ENCODE data around the gene CACNA2D4.
A peak's percentile ranks its signal among the peaks of the same experiment; 100 is the strongest.

The CACNA2D4 gene

DNA sequence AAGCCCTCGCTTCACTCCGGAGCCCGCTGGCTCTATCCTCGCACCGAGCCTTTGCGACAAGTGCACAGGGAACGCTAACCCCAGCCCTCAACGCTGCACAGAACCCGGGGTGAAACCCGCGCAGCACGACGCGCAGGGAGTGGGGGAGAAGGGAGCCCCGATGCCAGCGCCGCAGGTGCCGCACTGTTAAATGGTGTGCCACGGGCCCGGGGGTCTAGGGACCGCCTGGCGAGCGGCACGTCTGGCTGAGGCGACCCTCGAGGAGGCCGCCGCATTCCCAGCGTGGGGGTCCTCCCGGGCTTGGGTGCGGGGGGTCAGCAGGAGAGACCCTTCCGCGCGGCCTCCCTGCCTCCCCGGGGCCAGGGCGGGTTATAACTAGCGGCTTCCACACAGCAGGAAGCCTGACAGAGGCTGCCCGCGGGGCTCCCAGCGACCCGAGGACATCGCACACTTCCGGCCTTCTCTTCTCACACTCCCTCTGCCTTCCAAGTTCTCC is 121.9 kb downstream of the CACNA2D4 start:
- H3K27ac ChIP-seq (ENCODE audit: low read depth, low read length) = no peak overlapping the region
- H3K9ac ChIP-seq (ENCODE audit: low read length) = peak overlapping the region; percentile 19
- H3K27me3 ChIP-seq (ENCODE audit: control insufficient read depth, insufficient read depth, low read length) = peaks cover 4% of the 10 kb centered on the region; the same call in 1 of the 2 replicates
- H3K36me3 ChIP-seq (ENCODE audit: control insufficient read depth, insufficient read depth, low read length) = no peaks in the 10 kb centered on the region
- no peaks in the 10 kb centered on the region for H3K9me3 ChIP-seq (ENCODE audit: control insufficient read depth, insufficient read depth, low read depth, low read length)
- peak overlapping the region; percentile 48 for H3K4me3 ChIP-seq (ENCODE audit: low read depth, low read length)
- peaks cover 21% of the 10 kb centered on the region for H3K4me1 ChIP-seq (ENCODE audit: control insufficient read depth, insufficient read depth, low read length)

DNA sequence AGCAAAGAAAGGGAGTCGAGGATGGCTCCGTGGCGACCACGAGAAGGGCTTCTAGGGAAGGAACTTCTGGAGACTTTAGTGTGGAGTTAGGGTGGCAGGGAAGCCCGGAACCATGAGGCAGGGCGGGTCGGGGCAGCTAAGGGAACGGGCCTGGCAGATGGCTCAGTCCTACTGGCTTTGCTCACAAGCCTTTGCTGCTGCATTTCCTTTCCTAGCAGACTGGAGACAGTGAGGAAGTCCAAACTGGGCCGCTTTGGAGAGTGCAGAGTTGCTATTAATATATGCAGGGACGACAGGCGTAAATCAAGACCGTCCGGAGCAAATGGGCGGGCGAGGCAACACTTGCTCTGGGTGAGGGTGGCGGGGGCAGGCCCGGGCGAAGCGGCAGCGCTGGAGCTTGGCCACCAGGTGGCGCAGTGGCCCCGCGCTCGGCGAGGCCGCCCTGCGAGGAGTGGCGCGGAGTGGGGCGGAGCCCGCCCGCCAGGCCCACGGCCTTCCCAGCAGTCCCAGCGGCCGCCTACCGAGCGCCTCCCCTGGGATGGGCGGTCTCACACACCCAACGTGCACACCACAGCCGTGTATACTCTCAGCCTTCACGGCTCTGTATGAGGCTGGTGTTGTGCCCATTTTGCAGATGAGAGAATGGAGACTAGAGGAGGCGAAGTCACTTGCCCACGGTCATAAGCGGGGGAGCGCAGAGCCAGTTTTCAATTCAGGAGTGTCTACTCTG is 122.5 kb downstream of the CACNA2D4 start:
- no peak overlapping the region for H3K27ac ChIP-seq (ENCODE audit: low read depth, low read length)
- no peaks in the 10 kb centered on the region for H3K36me3 ChIP-seq (ENCODE audit: control insufficient read depth, insufficient read depth, low read length)
- H3K4me3 ChIP-seq (ENCODE audit: low read depth, low read length) = peak overlapping the region; percentile 48
- H3K27me3 ChIP-seq (ENCODE audit: control insufficient read depth, insufficient read depth, low read length) = peaks cover 4% of the 10 kb centered on the region; the same call in 1 of the 2 replicates
- H3K4me1 ChIP-seq (ENCODE audit: control insufficient read depth, insufficient read depth, low read length) = peaks cover 21% of the 10 kb centered on the region
- no peaks in the 10 kb centered on the region for H3K9me3 ChIP-seq (ENCODE audit: control insufficient read depth, insufficient read depth, low read depth, low read length)
- H3K9ac ChIP-seq (ENCODE audit: low read length) = peak overlapping the region; percentile 19

DNA sequence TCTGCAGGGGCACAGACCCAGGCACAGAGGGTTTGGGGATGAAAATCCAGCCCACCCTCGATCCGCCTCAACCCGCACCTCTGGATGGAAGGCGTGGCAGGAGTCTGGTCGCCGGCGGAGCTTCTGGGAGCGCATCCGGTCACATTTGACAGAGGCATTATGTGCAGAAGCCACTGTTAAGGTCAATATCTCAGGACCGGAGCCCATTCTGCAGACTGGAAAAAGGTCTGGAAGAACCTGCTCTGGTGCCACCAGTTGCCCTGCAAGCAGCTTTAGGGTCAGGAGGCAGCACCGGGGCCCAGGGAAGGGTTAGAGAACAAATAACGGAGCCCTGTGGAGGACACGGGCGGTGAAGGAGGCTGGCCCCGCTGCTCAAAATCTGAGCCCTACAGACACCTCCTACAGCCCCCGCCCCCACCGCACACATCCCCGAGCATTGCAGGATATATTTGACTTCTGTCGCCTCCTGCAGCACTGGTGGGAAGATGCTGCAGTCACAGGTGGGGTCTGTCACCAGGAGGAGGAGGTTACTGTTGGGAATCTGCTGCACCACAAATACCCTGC is 123.1 kb downstream of the CACNA2D4 start:
- Histone ChIP-seq H3K36me3 (ENCODE audit: control insufficient read depth, insufficient read depth, low read length) (no peaks in the 10 kb centered on the region), H3K27ac (ENCODE audit: low read depth, low read length) (no peak overlapping the region), H3K4me1 (ENCODE audit: control insufficient read depth, insufficient read depth, low read length) (peaks cover 21% of the 10 kb centered on the region), H3K27me3 (ENCODE audit: control insufficient read depth, insufficient read depth, low read length) (peaks cover 4% of the 10 kb centered on the region; the same call in 1 of the 2 replicates), H3K9me3 (ENCODE audit: control insufficient read depth, insufficient read depth, low read depth, low read length) (no peaks in the 10 kb centered on the region), H3K9ac (ENCODE audit: low read length) (no peak overlapping the region), H3K4me3 (ENCODE audit: low read depth, low read length) (peak overlapping the region; percentile 35)

DNA sequence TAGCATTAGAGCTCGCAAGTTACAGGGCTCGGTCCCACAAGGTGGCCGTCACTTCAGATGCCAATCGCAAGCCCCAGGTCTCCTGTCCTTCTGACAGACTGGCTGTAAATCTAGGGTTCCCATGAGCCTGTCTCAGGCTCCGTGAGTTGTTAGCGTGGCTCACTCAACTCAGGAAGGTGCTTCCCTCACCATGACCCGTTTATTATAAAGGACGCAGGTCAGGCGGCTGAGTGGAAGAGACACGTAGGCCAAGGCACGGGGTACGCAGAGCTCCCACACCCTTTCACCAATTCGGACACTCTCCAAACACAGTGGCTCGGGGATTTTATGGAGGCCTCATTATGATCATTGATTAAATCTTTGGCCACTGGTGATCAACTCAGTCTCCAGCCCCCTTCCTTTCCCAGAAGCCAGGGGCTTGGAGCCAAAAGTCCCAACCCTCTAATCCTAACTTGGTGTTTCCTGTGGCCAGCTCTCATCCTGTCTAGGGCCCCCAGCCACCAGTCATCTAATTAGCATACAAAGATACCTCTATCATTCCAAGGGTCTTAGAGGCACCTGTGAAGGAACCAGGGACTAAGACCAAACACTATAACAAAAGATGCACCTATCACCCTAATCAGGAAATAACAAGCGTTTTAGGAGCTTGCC is 123.9 kb downstream of the CACNA2D4 start:
- peaks cover 21% of the 10 kb centered on the region for H3K4me1 ChIP-seq (ENCODE audit: control insufficient read depth, insufficient read depth, low read length)
- peaks cover 4% of the 10 kb centered on the region; the same call in 1 of the 2 replicates for H3K27me3 ChIP-seq (ENCODE audit: control insufficient read depth, insufficient read depth, low read length)
- no peak overlapping the region for H3K4me3 ChIP-seq (ENCODE audit: low read depth, low read length)
- H3K9me3 ChIP-seq (ENCODE audit: control insufficient read depth, insufficient read depth, low read depth, low read length) = no peaks in the 10 kb centered on the region
- H3K36me3 ChIP-seq (ENCODE audit: control insufficient read depth, insufficient read depth, low read length) = no peaks in the 10 kb centered on the region
- H3K9ac ChIP-seq (ENCODE audit: low read length) = no peak overlapping the region
- H3K27ac ChIP-seq (ENCODE audit: low read depth, low read length) = no peak overlapping the region

DNA sequence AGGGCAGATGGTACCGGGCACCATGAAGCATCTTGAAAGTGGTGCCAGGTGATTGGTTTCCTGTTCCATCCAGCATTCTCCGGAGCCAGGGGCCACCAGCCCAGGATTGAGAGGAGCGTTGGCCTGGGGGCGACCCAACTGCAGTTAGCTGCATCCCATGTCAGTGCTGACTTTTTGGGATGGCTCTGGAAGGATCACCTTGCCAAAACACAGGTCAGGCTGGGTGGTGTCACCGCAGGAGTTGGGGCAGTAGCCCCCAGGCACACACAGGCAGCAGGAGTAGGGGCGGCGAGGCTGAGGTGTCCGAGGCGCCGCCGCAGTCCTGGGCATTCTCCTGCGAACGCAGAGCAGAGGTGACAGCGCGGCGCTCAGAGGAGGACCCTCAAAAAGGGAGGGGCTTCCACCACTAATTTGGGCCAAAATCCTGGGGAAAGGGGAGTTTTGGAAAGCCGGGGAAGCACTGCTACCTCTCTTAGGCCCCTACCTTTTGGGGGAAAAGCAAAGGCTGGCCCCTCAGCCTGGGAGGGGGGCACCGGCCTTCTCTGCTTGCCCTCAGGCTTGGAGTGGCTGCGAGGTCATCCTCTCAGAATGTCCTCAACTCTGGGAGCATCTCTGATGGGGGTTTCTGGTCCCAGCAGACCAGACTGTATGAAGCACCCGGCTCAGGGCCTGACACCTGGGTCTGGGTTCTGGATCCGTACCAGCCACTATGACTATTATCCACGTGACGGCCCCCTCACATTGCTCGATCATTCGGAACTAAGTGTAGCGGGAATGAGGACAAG is 124.8 kb downstream of the CACNA2D4 start:
- Histone ChIP-seq H3K4me3 (ENCODE audit: low read depth, low read length) (no peak overlapping the region), H3K9me3 (ENCODE audit: control insufficient read depth, insufficient read depth, low read depth, low read length) (no peaks in the 10 kb centered on the region), H3K27me3 (ENCODE audit: control insufficient read depth, insufficient read depth, low read length) (peaks cover 4% of the 10 kb centered on the region; the same call in 1 of the 2 replicates), H3K4me1 (ENCODE audit: control insufficient read depth, insufficient read depth, low read length) (peaks cover 21% of the 10 kb centered on the region), H3K27ac (ENCODE audit: low read depth, low read length) (no peak overlapping the region), H3K9ac (ENCODE audit: low read length) (no peak overlapping the region), H3K36me3 (ENCODE audit: control insufficient read depth, insufficient read depth, low read length) (no peaks in the 10 kb centered on the region)

DNA sequence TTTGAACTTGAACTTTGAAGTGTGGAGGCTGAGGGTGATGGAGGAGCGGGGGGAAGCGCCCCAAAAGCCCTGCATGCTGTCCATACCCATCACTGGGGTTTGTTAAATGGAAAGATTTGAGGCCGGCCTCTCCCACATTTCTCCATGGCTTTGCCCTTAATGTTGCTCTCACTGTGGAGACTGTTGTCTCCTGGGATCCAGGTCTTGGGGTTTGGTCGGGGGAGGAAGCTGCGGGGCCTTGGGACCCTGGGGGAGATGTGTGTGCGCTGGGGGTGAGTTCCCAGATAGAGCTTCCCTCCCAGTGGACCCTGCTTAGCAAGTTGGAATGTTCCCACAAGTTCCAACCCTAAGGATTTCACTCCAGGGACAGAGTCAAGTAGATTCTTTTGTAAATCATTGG is 126.0 kb downstream of the CACNA2D4 start:
- Histone ChIP-seq H3K9ac (ENCODE audit: low read length) (no peak overlapping the region), H3K27ac (ENCODE audit: low read depth, low read length) (no peak overlapping the region), H3K4me3 (ENCODE audit: low read depth, low read length) (no peak overlapping the region), H3K4me1 (ENCODE audit: control insufficient read depth, insufficient read depth, low read length) (peaks cover 21% of the 10 kb centered on the region), H3K27me3 (ENCODE audit: control insufficient read depth, insufficient read depth, low read length) (peaks cover 4% of the 10 kb centered on the region; the same call in 1 of the 2 replicates), H3K9me3 (ENCODE audit: control insufficient read depth, insufficient read depth, low read depth, low read length) (no peaks in the 10 kb centered on the region), H3K36me3 (ENCODE audit: control insufficient read depth, insufficient read depth, low read length) (peaks cover 6% of the 10 kb centered on the region; the same call in 1 of the 2 replicates)

DNA sequence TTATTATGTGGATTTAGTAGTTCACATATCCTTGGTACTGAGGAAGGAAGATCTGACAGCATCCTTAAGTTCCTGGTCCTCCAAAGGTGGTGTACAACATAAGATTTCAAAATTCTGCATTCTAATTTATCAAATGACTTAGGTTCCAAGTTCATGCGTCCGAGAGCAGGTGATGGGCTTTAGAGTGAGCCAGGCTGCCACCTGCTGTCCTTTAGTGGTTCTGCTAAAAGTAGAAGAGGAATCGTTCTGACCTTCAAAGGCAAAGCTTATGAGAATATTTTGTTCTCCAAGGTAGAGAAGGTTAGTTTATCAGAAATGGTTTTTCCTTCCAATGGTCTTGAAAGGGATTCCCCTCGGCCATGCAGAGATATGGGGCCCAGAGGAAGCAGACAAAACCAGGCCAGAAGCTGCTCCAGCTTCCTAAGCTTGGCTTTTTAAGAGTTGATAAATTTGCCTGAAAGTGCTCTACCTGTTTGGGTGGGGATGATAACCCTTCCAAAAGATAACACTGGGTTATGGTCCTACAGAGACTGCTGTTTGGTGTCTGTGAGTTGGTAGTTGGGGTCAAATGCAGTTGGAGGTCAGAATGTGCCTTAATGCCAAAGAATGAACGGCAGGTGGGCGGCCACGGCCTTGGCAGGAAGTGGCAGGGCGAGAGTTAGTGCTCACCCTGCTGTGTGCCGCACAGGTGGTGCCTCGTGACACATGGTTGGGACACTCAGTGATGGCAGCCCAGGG is 127.2 kb downstream of the CACNA2D4 start:
- H3K4me3 ChIP-seq (ENCODE audit: low read depth, low read length) = no peak overlapping the region
- H3K9me3 ChIP-seq (ENCODE audit: control insufficient read depth, insufficient read depth, low read depth, low read length) = no peaks in the 10 kb centered on the region
- H3K36me3 ChIP-seq (ENCODE audit: control insufficient read depth, insufficient read depth, low read length) = peaks cover 17% of the 10 kb centered on the region
- peaks cover under 1% of the 10 kb centered on the region; the same call in 1 of the 2 replicates for H3K27me3 ChIP-seq (ENCODE audit: control insufficient read depth, insufficient read depth, low read length)
- no peak overlapping the region for H3K27ac ChIP-seq (ENCODE audit: low read depth, low read length)
- H3K9ac ChIP-seq (ENCODE audit: low read length) = no peak overlapping the region
- H3K4me1 ChIP-seq (ENCODE audit: control insufficient read depth, insufficient read depth, low read length) = peaks cover 18% of the 10 kb centered on the region

DNA sequence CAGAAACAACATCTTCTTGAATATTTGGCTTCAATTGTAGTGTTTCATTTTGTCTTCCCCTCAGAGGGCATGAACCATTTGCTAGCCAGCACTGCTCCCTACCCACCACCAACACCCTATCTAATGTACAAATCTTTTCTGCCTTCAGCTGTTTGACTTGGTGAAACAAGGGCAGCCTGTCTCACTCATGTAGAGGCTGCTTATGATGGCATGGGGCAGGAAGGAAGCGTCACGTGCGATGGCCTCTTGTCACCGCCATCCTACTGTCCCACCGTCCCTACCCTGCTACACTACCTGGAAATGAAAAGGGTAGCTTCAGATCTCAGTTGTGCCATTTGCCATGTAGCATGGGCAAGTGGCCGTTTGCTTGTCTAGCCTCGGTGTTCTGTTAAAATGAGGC is 128.0 kb downstream of the CACNA2D4 start:
- Histone ChIP-seq H3K27me3 (ENCODE audit: control insufficient read depth, insufficient read depth, low read length) (no peaks in the 10 kb centered on the region), H3K36me3 (ENCODE audit: control insufficient read depth, insufficient read depth, low read length) (peaks cover 25% of the 10 kb centered on the region), H3K27ac (ENCODE audit: low read depth, low read length) (no peak overlapping the region), H3K4me1 (ENCODE audit: control insufficient read depth, insufficient read depth, low read length) (peaks cover 13% of the 10 kb centered on the region), H3K9me3 (ENCODE audit: control insufficient read depth, insufficient read depth, low read depth, low read length) (no peaks in the 10 kb centered on the region), H3K9ac (ENCODE audit: low read length) (no peak overlapping the region), H3K4me3 (ENCODE audit: low read depth, low read length) (no peak overlapping the region)

- H3K36me3 ChIP-seq (ENCODE audit: control insufficient read depth, insufficient read depth, low read length) = peaks cover 43% of the 10 kb centered on the region
These were observed 130.7 kb downstream of the CACNA2D4 start for GRCh38 chr12:1787714-1788113.

GRCh38 chr12:1782215-1782614 is 136.2 kb downstream of the CACNA2D4 start:
- Histone ChIP-seq H3K9ac (ENCODE audit: low read length) (no peak overlapping the region), H3K27me3 (ENCODE audit: control insufficient read depth, insufficient read depth, low read length) (no peaks in the 10 kb centered on the region), H3K4me3 (ENCODE audit: low read depth, low read length) (no peak overlapping the region), H3K9me3 (ENCODE audit: control insufficient read depth, insufficient read depth, low read depth, low read length) (no peaks in the 10 kb centered on the region), H3K36me3 (ENCODE audit: control insufficient read depth, insufficient read depth, low read length) (peaks cover 53% of the 10 kb centered on the region), H3K4me1 (ENCODE audit: control insufficient read depth, insufficient read depth, low read length) (peaks cover 6% of the 10 kb centered on the region; the same call in 1 of the 2 replicates), H3K27ac (ENCODE audit: low read depth, low read length) (no peak overlapping the region)

More at GRCh38 chr12:1787714-1788113, 130.7 kb downstream of the CACNA2D4 start:
- Histone ChIP-seq H3K9ac (ENCODE audit: low read length) (no peak overlapping the region), H3K27ac (ENCODE audit: low read depth, low read length) (no peak overlapping the region), H3K27me3 (ENCODE audit: control insufficient read depth, insufficient read depth, low read length) (no peaks in the 10 kb centered on the region), H3K4me1 (ENCODE audit: control insufficient read depth, insufficient read depth, low read length) (no peaks in the 10 kb centered on the region), H3K9me3 (ENCODE audit: control insufficient read depth, insufficient read depth, low read depth, low read length) (no peaks in the 10 kb centered on the region), H3K4me3 (ENCODE audit: low read depth, low read length) (no peak overlapping the region)

Data from HUES6 (cell line).